Mucosa of gallbladder (tissue), 1 donor: ENCODE measurements around the gene LNX2. TPM values are rescaled to one million over a fixed set of nuclear protein-coding genes. Genes with fewer than 3 reads are reported as not detected.

ENCODE experiments used
- DNase-seq: peaks from one replicate; pipeline ENCODE4 v3.0.0-alpha.2; 2020; ENCODE audit warnings: low spot score
- total RNA-seq: library from RNA; stranded (reverse); gene quantifications from one replicate; pipeline ENCODE4 v1.2.1, GENCODE V29; 2021
- donor health status: DM: no; HTN: no; CAD: no.

LNX2 gene
- total RNA-seq, 1 donor from 2014 or later = 34.0 TPM

DNA sequence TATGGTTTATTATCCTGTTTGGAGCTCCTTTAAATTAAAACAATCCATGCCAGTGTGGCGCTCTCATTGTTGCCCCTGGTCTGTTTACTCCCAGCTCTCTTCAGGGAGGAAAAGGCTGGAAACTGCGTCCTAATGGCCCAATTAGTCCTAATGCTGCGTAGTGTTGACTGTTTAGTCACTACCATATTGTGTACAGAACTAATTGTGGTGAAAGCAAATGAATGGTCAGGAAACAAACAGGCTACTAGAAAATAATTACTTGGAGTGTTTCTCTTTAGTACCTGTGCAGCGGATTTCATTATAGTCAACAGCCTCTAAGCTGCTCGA, 115.5 kb downstream of the LNX2 start:
- DNase-seq = no peak

DNA sequence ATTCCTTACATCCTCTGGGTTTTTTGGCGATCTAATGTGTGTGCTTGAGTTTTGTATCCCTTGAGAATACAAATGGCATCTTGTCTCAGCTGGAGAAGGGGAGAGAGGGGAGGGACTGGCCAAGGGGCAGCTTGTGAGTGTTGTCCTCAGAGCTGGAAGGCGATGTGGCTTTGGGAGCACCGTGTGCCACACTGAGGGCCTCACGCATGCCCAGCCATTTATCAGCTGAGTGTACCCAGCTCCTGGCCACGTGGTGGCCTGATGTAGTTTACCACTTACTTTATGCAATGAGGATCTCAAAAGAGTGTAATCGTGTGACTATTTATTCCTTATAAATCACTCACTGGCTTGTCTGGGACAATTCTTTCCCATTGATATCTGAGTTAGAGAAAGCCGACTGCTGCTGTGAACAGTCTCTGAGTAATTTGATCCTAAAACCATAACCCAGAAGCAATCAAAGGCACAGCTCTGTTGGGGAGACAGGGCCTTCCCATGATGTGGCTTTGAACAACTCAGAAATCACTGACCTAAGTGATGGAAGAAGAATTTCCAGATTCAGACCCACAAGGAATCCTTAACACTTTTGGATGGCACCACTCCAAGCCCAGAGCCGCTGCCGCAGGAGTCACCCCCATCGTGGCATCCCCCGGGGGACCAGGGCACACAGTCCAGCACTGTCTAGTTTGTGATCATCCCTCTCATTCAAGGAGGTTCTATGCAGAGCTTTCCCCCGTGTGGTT, 116.0 kb downstream of the LNX2 start:
- DNase-seq = no peak

DNA sequence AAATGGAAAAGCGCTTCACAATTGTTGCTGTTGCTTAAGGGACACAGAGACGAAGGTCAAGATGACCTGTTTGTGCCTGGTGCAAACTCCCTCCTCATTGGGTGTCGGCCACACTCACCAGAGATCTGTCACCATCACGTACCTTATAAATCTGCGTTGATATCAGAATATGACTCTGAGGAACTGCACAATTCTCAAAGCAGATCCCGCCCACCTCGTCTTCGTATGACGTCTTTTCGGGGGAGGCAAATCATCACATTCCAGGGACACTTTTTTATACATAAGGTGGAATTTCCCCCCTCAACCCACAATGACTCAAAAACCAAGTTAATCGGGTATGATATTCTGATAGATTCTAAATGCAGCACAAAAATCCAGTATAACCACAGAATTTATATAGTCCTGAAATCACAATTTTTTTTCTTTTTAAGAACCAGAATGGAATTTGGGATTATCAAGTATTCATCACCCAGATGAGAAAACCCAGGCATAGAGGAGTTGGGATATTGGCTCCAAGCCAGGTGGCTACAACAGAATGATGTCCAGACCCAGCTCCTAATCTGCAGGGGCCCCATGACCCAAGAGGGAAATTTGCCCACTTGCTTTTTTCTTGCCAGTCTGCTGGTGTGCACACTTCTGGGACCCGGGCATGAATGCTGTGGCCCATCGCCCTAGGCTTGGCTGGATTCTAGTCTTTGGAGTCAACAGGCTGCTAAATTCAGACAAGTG, 119.4 kb downstream of the LNX2 start:
- DNase-seq = peak; percentile 28

DNA sequence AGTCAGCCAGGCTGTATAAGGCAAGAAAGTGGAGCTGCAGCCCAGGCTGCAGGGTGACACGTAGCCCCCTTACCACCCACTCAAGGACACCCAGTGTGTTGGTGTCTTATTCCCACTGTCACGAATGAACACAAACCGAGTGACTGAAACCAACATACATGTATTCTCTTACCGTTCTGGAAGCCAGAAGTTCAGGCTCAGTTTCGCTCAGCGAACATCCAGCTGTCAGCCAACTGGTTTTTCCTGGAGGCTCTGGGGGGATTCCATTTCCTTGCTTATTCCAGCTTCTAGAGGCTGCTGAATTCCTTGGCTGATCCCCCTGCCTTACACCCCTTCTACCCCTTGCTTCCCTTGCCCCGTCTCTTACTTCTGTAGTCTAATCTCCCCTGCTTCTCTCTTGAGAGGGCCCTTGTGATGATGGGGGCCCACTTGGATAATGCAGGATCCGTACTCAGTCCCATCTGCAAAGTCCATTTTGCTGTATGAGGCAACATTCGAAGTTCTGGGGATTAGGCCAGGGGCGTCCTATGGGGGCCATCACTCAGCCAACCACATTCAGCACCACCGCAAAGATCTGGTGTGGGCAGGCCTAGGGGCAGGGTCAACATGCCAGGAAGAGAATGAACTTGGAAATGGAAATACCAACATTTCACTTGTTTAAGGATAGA, 122.6 kb downstream of the LNX2 start:
- DNase-seq = no peak

DNA sequence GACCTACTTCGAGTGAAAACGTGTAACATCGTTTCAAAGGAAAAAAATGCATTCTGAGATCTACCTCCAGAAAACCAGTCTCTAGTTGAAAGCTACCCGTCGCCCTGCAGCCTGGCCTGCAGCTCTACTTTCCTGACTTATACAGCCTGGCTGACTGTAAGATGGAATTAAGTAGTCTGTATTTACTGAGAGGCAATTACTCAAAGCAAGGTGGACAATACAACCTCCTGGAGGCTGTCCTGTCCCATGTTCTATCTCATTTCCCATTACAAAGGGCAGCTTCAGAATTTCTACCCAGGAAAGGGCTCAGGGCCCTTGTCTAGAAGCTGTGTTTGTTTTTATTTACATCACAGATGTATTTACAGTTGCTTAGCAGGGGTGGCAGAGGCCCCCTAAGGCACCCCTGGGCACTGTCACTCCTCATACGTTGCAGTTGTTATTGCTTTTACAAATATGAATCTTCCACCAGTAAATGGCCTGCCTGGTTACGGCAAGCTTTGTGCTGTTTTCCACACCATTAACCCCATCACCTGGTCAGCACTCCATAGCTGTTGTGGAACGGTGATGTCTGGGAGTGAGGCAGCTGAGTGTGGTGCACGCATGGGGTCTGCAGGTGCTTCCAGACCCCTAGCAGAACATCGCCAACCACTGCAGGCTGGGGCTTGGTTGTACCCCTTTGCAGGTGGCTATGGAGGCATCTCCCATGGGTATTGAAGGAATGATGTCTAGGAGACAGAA, 123.6 kb downstream of the LNX2 start:
- DNase-seq = no peak

DNA sequence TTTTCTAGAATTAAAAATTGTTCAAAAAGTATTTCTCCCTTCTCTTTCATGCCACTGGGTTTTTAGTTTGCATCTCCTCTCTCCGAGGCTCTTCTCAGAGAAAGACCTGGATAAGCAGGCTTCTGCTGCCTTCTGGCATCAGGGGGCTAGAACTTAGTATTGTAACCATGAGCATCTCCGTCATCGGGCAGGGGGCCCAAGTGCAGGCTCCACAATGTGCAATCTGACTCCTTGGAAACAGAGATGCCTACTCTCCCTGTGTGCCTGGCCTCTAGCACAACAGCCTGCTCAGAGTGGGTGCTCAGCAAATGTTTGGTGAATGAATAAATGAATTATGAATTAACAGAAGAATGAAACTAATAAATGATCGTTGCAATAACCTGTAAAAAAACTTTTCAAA, 124.3 kb downstream of the LNX2 start:
- no peak for DNase-seq

Other genes with a start within 250 kb of the LNX2 start
- gene GTF3A, start 195.9 kb downstream of the LNX2 start, total RNA-seq = 65.7 TPM
- 56.3 TPM for gene MTIF3, start 170.0 kb downstream of the LNX2 start, total RNA-seq
- gene POLR1D, start 1.4 kb upstream of the LNX2 start, total RNA-seq = 153 TPM
- gene GSX1, start 172.0 kb upstream of the LNX2 start, total RNA-seq = not detected